Muscle of leg (tissue), 11 donors: ENCODE results near the gene MYO7A. TPM values are rescaled to one million over a fixed set of nuclear protein-coding genes. Genes with fewer than 3 reads are reported as not detected.
A peak's percentile ranks its signal among the peaks of the same experiment; 100 is the strongest.

ENCODE experiments used
- DNase-seq: peaks from one replicate; pipeline ENCODE4 v3.0.0; 2013
- H3K27ac ChIP-seq: one replicate; pipeline ENCODE4 v1.5.1; 2013; ENCODE audit warnings: mild to moderate bottlenecking, low read length, control low read depth
- H3K27me3 ChIP-seq: one replicate; pipeline ENCODE4 v1.6.1; 2013; ENCODE audit warnings: low read length; ENCODE audit not compliant: control insufficient read depth, insufficient read depth
- H3K36me3 ChIP-seq: one replicate; pipeline ENCODE4 v1.6.1; 2013; ENCODE audit warnings: low read length; ENCODE audit not compliant: control insufficient read depth, insufficient read depth
- H3K4me1 ChIP-seq: one replicate; pipeline ENCODE4 v1.6.1; 2013; ENCODE audit warnings: low read length; ENCODE audit not compliant: control insufficient read depth, insufficient read depth
- H3K4me3 ChIP-seq: one replicate; pipeline ENCODE4 v1.5.1; 2013; ENCODE audit warnings: low read length, control low read depth
- H3K9me3 ChIP-seq: replicated peaks from 2 replicates; pipeline ENCODE4 v1.6.1; 2013; ENCODE audit warnings: low read depth, low read length; ENCODE audit not compliant: control insufficient read depth
- whole genome bisulfite sequencing: methylation state at CpG from one replicate; pipeline ENCODE4 v1.1.5; 2013; ENCODE audit warnings: missing lambda C conversion rate; ENCODE audit not compliant: insufficient coverage; 5-methylcytosine and 5-hydroxymethylcytosine counted together
- polyA plus RNA-seq, 8 donors: library from polyadenylated mRNA; unstranded; fragments of 120-200 nt; gene quantifications; one replicate each; pipeline versions ENCODE4 v1.2.1 to v1.2.3, GENCODE V29; 2013; ENCODE audit warnings: inconsistent platforms in 1 of 8, low replicate concordance in 1 of 8; ENCODE audit not compliant: insufficient read length in 8 of 8, insufficient read depth in 1 of 8
- total RNA-seq: library from RNA; stranded (reverse); fragments of 120-200 nt; gene quantifications from one replicate; pipeline ENCODE4 v1.2.4, GENCODE V29; 2013

MYO7A gene
- total and polyA plus RNA-seq, 9 donors = 2.2 to 6.5 (median 3.8) TPM

- H3K36me3 ChIP-seq = no peaks in the 10 kb centered on the region
- H3K9me3 ChIP-seq = no peaks in the 10 kb centered on the region
- H3K4me3 ChIP-seq = no peak overlapping the region
- H3K4me1 ChIP-seq = no peaks in the 10 kb centered on the region
- H3K27ac ChIP-seq = peak overlapping the region; percentile 47
- H3K27me3 ChIP-seq = no peaks in the 10 kb centered on the region
- WGBS = no CpG with 5 or more reads among the region's 7 CpGs
- DNase-seq = peak; percentile 84
Measured at GRCh38 chr11:77244277-77245027, 116.4 kb downstream of the MYO7A start.

- H3K36me3 ChIP-seq = no peaks in the 10 kb centered on the region
- H3K9me3 ChIP-seq = peaks cover 5% of the 10 kb centered on the region
- no peaks in the 10 kb centered on the region for H3K27me3 ChIP-seq
- H3K4me3 ChIP-seq = no peak overlapping the region
- WGBS = no CpG with 5 or more reads among the region's 3 CpGs
- no peak for DNase-seq
- H3K27ac ChIP-seq = no peak overlapping the region
- no peaks in the 10 kb centered on the region for H3K4me1 ChIP-seq
Measured at GRCh38 chr11:77249427-77249826, 121.4 kb downstream of the MYO7A start.

- Histone ChIP-seq H3K27ac (no peak overlapping the region), H3K9me3 (peaks cover 5% of the 10 kb centered on the region), H3K36me3 (no peaks in the 10 kb centered on the region), H3K4me1 (no peaks in the 10 kb centered on the region), H3K27me3 (no peaks in the 10 kb centered on the region), H3K4me3 (no peak overlapping the region)
- no CpG with 5 or more reads among the region's 1 CpG for WGBS
- no peak for DNase-seq
Measured at GRCh38 chr11:77250881-77251640, 123.0 kb downstream of the MYO7A start.

GRCh38 chr11:77252555-77253270 is 124.7 kb downstream of the MYO7A start:
- no peaks in the 10 kb centered on the region for H3K4me1 ChIP-seq
- 67% methylated on average over 3 of the region's 3 CpGs for WGBS
- DNase-seq = no peak
- peaks cover 5% of the 10 kb centered on the region for H3K9me3 ChIP-seq
- no peaks in the 10 kb centered on the region for H3K36me3 ChIP-seq
- no peak overlapping the region for H3K27ac ChIP-seq
- no peaks in the 10 kb centered on the region for H3K27me3 ChIP-seq
- H3K4me3 ChIP-seq = no peak overlapping the region

- H3K4me1 ChIP-seq = no peaks in the 10 kb centered on the region
- H3K27me3 ChIP-seq = no peaks in the 10 kb centered on the region
- no CpG with 5 or more reads among the region's 1 CpG for WGBS
- H3K36me3 ChIP-seq = no peaks in the 10 kb centered on the region
- DNase-seq = no peak
- H3K27ac ChIP-seq = no peak overlapping the region
- H3K4me3 ChIP-seq = no peak overlapping the region
- peaks cover 5% of the 10 kb centered on the region for H3K9me3 ChIP-seq
Measured at GRCh38 chr11:77253690-77254089, 125.6 kb downstream of the MYO7A start.

- Histone ChIP-seq H3K9me3 (peaks cover 3% of the 10 kb centered on the region), H3K4me1 (no peaks in the 10 kb centered on the region), H3K36me3 (no peaks in the 10 kb centered on the region), H3K4me3 (no peak overlapping the region), H3K27ac (no peak overlapping the region), H3K27me3 (no peaks in the 10 kb centered on the region)
- WGBS = no CpG with 5 or more reads among the region's 2 CpGs
- peak; percentile 73 for DNase-seq
Measured at GRCh38 chr11:77259641-77260040, 131.6 kb downstream of the MYO7A start.

- no peak overlapping the region for H3K4me3 ChIP-seq
- peaks cover 3% of the 10 kb centered on the region for H3K9me3 ChIP-seq
- no peaks in the 10 kb centered on the region for H3K36me3 ChIP-seq
- no peak for DNase-seq
- H3K27ac ChIP-seq = no peak overlapping the region
- no peaks in the 10 kb centered on the region for H3K27me3 ChIP-seq
- no peaks in the 10 kb centered on the region for H3K4me1 ChIP-seq
Measured at GRCh38 chr11:77262803-77263202, 134.8 kb downstream of the MYO7A start.

Other genes with a start within 250 kb of the MYO7A start
- gene B3GNT6, start 93.8 kb upstream of the MYO7A start, total RNA-seq = not detected
- gene B3GNT6, start 93.8 kb upstream of the MYO7A start, polyA plus RNA-seq = under 1 TPM in 1 of 8 donors, not detected in 7; 0.16 TPM
- gene CAPN5, start 61.3 kb upstream of the MYO7A start, total RNA-seq = 6.2 TPM
- 10 to 100 TPM in 6 of 8 donors, 1 to 10 TPM in 2; 9.6 to 17.8 (median 12.5) TPM for gene CAPN5, start 61.3 kb upstream of the MYO7A start, polyA plus RNA-seq
- gene OMP, start 25.4 kb upstream of the MYO7A start, total RNA-seq = 0.27 TPM
- not detected for gene OMP, start 25.4 kb upstream of the MYO7A start, polyA plus RNA-seq
- gene GDPD4, start 173.4 kb downstream of the MYO7A start, total RNA-seq = 0.13 TPM
- gene GDPD4, start 173.4 kb downstream of the MYO7A start, polyA plus RNA-seq = under 1 TPM in 7 of 8 donors, not detected in 1; 0.22 to 0.67 (median 0.26) TPM